GM21390 (cell line): ENCODE results near the gene NAPA.
"Not testable (repeated sequence)": the region's sequence is repeated elsewhere in the genome, so short reads cannot be mapped to it uniquely, and the experiment has no call there.

Experiments used
- ATAC-seq: cut with Tn5 transposase; IDR thresholded peaks from one replicate; pipeline ENCODE4 v1.9.1; 2021; ENCODE audit not compliant: unreplicated experiment

NAPA gene

GRCh38 chr19:47487551-47488515, 27.0 kb downstream of the NAPA start:
- ATAC-seq, result no peak

- ATAC-seq, result no peak
Measured at GRCh38 chr19:47486900-47487299, 28.0 kb downstream of the NAPA start.

GRCh38 chr19:47486220-47486619, 28.6 kb downstream of the NAPA start:
- ATAC-seq, result not testable (repeated sequence)

- ATAC-seq, result no peak
Measured at GRCh38 chr19:47485210-47485609, 29.7 kb downstream of the NAPA start.

- peak; percentile 56 for ATAC-seq
Measured at GRCh38 chr19:47483800-47484690, 30.8 kb downstream of the NAPA start, which contains the start of gene KPTN. TSS of gene KPTN (minus strand) at chr19:47484219. CDS start at chr19:47484160, 59 bp downstream.

- no peak for ATAC-seq
Measured at GRCh38 chr19:47483200-47483599, 31.7 kb downstream of the NAPA start.

- ATAC-seq, result no peak
Measured at GRCh38 chr19:47481460-47482052, 33.3 kb downstream of the NAPA start.

- no peak for ATAC-seq
Measured at GRCh38 chr19:47480658-47481057, 34.2 kb downstream of the NAPA start.

GRCh38 chr19:47479701-47480503, 35.0 kb downstream of the NAPA start:
- no peak for ATAC-seq

- ATAC-seq, result no peak
Measured at GRCh38 chr19:47476438-47476972, 38.4 kb downstream of the NAPA start.

- no peak for ATAC-seq
Measured at GRCh38 chr19:47475465-47475864, 39.4 kb downstream of the NAPA start.

GRCh38 chr19:47473336-47473735, 41.5 kb downstream of the NAPA start:
- no peak for ATAC-seq

GRCh38 chr19:47471733-47472457, 43.0 kb downstream of the NAPA start, which contains the start of gene SLC8A2:
TSS of gene SLC8A2 (minus strand) at chr19:47471893. CDS start at chr19:47466403, 5,490 bp downstream.
- no peak for ATAC-seq

- no peak for ATAC-seq
Measured at GRCh38 chr19:47471381-47471732, 43.5 kb downstream of the NAPA start.

GRCh38 chr19:47470447-47471195, 44.2 kb downstream of the NAPA start:
- no peak for ATAC-seq

- no peak for ATAC-seq
Measured at GRCh38 chr19:47469719-47470118, 45.1 kb downstream of the NAPA start.

GRCh38 chr19:47469363-47469700, 45.5 kb downstream of the NAPA start:
- no peak for ATAC-seq

GRCh38 chr19:47467914-47468313, 46.9 kb downstream of the NAPA start:
- ATAC-seq, result no peak

GRCh38 chr19:47465957-47466356, 48.9 kb downstream of the NAPA start:
- ATAC-seq, result no peak
